ENCODE results near the gene MARCKS.
A peak's percentile ranks its signal among the peaks of the same experiment; 100 is the strongest.

Gene MARCKS

DNA sequence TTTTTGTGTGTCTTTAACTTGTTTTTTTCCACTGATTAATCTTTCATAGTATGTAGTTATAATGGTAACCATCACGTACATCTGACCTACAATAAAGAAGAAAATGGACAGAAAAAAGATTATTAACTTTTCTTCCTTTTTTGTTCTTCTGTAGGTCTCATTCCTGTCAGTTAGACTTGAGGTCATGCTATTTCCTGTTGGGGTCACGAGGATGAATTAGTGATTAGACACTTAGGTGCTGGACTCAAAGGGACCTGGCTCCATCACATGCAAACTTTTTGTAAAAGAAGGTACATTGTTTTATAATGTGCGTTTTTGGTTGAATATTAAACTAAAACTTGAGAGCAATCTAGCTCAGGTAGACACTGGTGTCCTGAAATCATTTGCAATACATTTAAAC lies 14.8 kb downstream of the MARCKS start:
- TF ChIP-seq, protein P1, sequence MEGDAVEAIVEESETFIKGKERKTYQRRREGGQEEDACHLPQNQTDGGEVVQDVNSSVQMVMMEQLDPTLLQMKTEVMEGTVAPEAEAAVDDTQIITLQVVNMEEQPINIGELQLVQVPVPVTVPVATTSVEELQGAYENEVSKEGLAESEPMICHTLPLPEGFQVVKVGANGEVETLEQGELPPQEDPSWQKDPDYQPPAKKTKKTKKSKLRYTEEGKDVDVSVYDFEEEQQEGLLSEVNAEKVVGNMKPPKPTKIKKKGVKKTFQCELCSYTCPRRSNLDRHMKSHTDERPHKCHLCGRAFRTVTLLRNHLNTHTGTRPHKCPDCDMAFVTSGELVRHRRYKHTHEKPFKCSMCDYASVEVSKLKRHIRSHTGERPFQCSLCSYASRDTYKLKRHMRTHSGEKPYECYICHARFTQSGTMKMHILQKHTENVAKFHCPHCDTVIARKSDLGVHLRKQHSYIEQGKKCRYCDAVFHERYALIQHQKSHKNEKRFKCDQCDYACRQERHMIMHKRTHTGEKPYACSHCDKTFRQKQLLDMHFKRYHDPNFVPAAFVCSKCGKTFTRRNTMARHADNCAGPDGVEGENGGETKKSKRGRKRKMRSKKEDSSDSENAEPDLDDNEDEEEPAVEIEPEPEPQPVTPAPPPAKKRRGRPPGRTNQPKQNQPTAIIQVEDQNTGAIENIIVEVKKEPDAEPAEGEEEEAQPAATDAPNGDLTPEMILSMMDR (IDR thresholded peaks at IDR 0.05), result no peak
- Histone ChIP-seq H3K27ac (no peak overlapping the region), H3K36me3 (no peaks in the 10 kb centered on the region), H3K9me3 (no peaks in the 10 kb centered on the region), H3K4me1 (ENCODE audit: control insufficient read depth in 1 of 2, insufficient read depth in 1 of 2, low read depth in 1 of 2, low read length in 1 of 2) (peaks cover 21 to 25% of the 10 kb centered on the region in 2 experiments), H3K4me3 (ENCODE audit: low read depth in 1 of 2, low read length in 1 of 2) (no peak overlapping the region), H3K27me3 (no peaks in the 10 kb centered on the region)

DNA sequence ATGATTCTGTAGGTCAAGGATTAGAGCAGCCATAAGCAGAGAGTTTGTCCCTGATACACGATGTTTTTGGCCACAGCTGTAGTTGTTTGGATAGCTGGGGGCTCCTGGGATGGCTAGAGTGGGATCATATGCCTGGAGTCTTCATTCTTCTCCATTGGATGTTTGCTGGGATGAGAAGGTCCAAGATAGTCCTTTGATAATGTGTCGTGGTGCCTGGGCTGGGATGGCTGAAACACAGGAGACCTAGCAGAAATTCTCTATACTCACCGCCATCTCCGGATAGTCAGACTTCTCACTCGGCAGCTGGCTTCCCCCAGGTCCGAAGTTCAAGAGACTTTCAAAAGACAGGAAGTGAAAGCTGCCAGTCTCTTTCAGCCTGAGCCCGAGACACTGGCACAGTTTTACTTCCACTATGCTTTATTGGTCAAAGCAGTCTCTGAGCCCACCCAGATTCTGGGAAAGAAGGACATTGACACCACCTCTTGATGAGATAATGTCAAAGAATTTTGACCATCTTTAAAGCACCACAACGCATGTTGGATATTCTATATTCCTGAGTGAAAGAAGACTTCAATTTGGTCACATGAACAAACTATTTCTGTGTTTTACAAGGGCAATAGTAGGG lies 16.0 kb downstream of the MARCKS start:
- Histone ChIP-seq H3K4me3 (ENCODE audit: low read depth in 1 of 2, low read length in 1 of 2) (peak overlapping the region; percentile 50 to 52), H3K9me3 (no peaks in the 10 kb centered on the region), H3K27ac (peak overlapping the region; percentile 75), H3K4me1 (ENCODE audit: control insufficient read depth in 1 of 2, insufficient read depth in 1 of 2, low read depth in 1 of 2, low read length in 1 of 2) (peaks cover 21 to 25% of the 10 kb centered on the region in 2 experiments), H3K36me3 (no peaks in the 10 kb centered on the region), H3K27me3 (no peaks in the 10 kb centered on the region)
- TF ChIP-seq, protein P1 (IDR thresholded peaks at IDR 0.05), result no peak

- Histone ChIP-seq H3K9me3 (no peaks in the 10 kb centered on the region), H3K36me3 (no peaks in the 10 kb centered on the region), H3K4me1 (ENCODE audit: control insufficient read depth in 1 of 2, insufficient read depth in 1 of 2, low read depth in 1 of 2, low read length in 1 of 2) (peaks cover 35 to 37% of the 10 kb centered on the region in 2 experiments), H3K27ac (no peak overlapping the region), H3K27me3 (no peaks in the 10 kb centered on the region), H3K4me3 (ENCODE audit: low read depth in 1 of 2, low read length in 1 of 2) (no peak overlapping the region)
- TF ChIP-seq, protein P1 (IDR thresholded peaks at IDR 0.05), result no peak
Observed at GRCh38 chr6:113875470-113875869, 18.3 kb downstream of the MARCKS start.

DNA sequence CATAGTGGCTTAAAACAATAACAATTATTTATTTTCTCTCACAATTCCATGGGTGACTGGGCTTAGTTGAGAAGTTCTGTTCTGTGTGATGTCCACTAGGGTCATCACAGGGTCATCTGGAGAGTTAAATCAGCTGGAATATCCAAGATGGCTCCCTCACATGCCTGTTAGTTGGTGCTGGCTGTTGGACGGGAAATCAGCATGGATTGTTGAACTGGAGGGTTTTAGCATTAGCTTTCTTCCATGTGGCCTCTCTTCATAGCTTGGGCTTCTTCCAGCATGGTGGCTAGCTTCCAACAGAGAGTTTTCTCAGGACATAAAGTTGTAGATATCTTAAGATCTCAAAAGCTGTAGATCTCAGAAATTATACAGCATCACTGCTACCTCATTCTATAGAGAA lies 19.6 kb downstream of the MARCKS start:
- H3K27ac ChIP-seq, result no peak overlapping the region
- no peaks in the 10 kb centered on the region for H3K9me3 ChIP-seq
- no peaks in the 10 kb centered on the region for H3K36me3 ChIP-seq
- H3K27me3 ChIP-seq, result no peaks in the 10 kb centered on the region
- H3K4me1 ChIP-seq (ENCODE audit: control insufficient read depth in 1 of 2, insufficient read depth in 1 of 2, low read depth in 1 of 2, low read length in 1 of 2), result peaks cover 47 to 49% of the 10 kb centered on the region in 2 experiments
- H3K4me3 ChIP-seq (ENCODE audit: low read depth in 1 of 2, low read length in 1 of 2), result no peak overlapping the region
- TF ChIP-seq, protein P1 (IDR thresholded peaks at IDR 0.05), result no peak

GRCh38 chr6:113879186-113880096 lies 22.3 kb downstream of the MARCKS start:
- H3K27me3 ChIP-seq, result no peaks in the 10 kb centered on the region
- no peaks in the 10 kb centered on the region for H3K9me3 ChIP-seq
- H3K4me3 ChIP-seq (ENCODE audit: low read depth in 1 of 2, low read length in 1 of 2), result no peak overlapping the region
- H3K4me1 ChIP-seq (ENCODE audit: control insufficient read depth in 1 of 2, insufficient read depth in 1 of 2, low read depth in 1 of 2, low read length in 1 of 2), result peaks cover 27 to 29% of the 10 kb centered on the region in 2 experiments
- H3K36me3 ChIP-seq, result no peaks in the 10 kb centered on the region
- TF ChIP-seq, protein P1 (IDR thresholded peaks at IDR 0.05), result peak; percentile 25
- peak overlapping the region; percentile 42 for H3K27ac ChIP-seq

Measured in neutrophil (primary cell).